Skeletal muscle satellite cell (primary cell): Measurements from ENCODE around the gene OAS1.

ENCODE experiments used
- H3K27me3 ChIP-seq: 2 replicates; pipeline ENCODE4 v1.7.0; 2013; ENCODE audit warnings: low read length; ENCODE audit not compliant: control insufficient read depth, insufficient read depth
- H3K36me3 ChIP-seq: 2 replicates; pipeline ENCODE4 v1.7.0; 2013; ENCODE audit warnings: mild to moderate bottlenecking, control low read depth, low read length; ENCODE audit not compliant: insufficient read depth
- H3K4me1 ChIP-seq: 2 replicates; pipeline ENCODE4 v1.7.0; 2013; ENCODE audit warnings: low read length; ENCODE audit not compliant: control insufficient read depth, insufficient read depth
- H3K4me2 ChIP-seq: 2 replicates; pipeline ENCODE4 v1.7.0; 2013; ENCODE audit warnings: mild to moderate bottlenecking, low read length
- H3K4me3 ChIP-seq: 2 replicates; pipeline ENCODE4 v1.7.0; 2013; ENCODE audit warnings: low read length
- H3K9ac ChIP-seq: 2 replicates; pipeline ENCODE4 v1.7.0; 2013; ENCODE audit warnings: mild to moderate bottlenecking, low read depth, low read length, moderate library complexity
- H3K9me3 ChIP-seq: replicated peaks from 2 replicates; pipeline ENCODE4 v1.7.0; 2013; ENCODE audit warnings: mild to moderate bottlenecking, control low read depth, low read length

Gene OAS1

DNA sequence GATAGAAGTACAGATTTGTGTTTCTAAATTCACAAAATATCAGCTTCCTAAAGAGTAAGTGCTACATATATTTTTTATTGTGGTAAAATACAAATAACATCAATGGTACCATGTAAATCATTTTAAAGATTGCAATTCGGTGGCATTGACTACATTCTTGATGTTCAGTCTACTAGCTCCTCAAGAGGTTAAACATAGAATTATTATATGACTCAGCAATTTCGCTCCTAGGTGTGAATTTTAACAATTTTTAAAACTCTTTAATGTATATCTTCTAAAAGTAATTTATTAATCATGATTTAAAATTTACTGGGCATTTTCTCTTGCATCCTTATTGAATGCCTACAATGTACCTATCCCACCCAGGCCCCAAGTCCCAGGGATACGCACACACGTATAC is 29.8 kb upstream of the OAS1 start:
- Histone ChIP-seq H3K27me3 (peaks cover 36% of the 10 kb centered on the region), H3K9ac (no peak overlapping the region), H3K9me3 (no peaks in the 10 kb centered on the region)

DNA sequence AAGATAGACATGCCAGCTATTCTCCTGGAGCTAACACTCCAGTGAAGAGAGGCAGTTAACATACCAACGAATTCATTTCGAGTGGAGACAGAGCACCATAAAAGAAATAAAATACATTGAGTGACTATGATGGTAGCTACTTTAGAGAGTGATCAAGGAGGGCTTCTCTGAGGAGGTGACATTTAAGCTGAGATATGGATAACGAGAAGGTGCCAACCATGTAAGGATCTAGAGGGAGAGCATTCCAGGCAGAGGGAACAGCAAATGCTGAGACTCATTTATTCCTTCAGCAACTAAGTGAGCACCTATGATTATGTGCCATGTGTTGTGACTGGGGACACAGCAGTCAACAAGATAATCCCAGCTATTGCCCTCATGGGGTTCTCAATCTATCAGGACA is 28.3 kb upstream of the OAS1 start:
- Histone ChIP-seq H3K4me3 (no peak overlapping the region), H3K27me3 (peaks cover 33% of the 10 kb centered on the region), H3K4me2 (no peak overlapping the region), H3K4me1 (no peaks in the 10 kb centered on the region), H3K36me3 (no peaks in the 10 kb centered on the region), H3K9me3 (no peaks in the 10 kb centered on the region), H3K9ac (no peak overlapping the region)

More for the DNA sequence above, 29.8 kb upstream of the OAS1 start:
- H3K36me3 ChIP-seq: no peaks in the 10 kb centered on the region
- no peaks in the 10 kb centered on the region for H3K4me1 ChIP-seq
- H3K4me3 ChIP-seq: no peak overlapping the region
- no peak overlapping the region for H3K4me2 ChIP-seq

DNA sequence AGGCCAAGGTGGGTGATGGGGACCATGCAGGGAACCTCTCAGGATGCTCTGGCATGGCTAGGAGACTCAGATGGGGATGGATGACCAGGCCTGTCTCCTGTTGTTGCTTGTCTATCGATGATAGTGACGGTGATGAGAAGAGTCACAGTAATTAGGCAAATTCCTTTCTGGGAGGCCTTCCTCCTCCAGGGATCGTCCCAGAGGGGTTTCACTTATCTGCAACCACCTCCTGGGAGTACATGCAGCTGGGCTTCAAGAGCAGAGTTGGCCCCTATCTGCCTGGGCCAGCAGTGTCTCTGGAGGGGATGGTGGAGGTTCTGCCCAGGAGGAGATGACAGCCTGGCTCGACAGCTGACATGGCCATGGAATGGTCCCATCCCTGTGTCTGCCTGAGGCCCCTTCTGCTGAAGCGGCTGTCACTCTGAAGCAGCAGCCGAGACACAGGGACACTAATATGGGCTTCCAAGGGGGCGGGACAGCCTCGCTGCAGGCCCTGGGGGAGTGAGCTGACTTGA is 27.5 kb upstream of the OAS1 start:
- no peak overlapping the region for H3K4me3 ChIP-seq
- H3K4me1 ChIP-seq: no peaks in the 10 kb centered on the region
- no peaks in the 10 kb centered on the region for H3K36me3 ChIP-seq
- H3K9ac ChIP-seq: no peak overlapping the region
- no peak overlapping the region for H3K4me2 ChIP-seq
- peaks cover 31% of the 10 kb centered on the region for H3K27me3 ChIP-seq
- no peaks in the 10 kb centered on the region for H3K9me3 ChIP-seq

DNA sequence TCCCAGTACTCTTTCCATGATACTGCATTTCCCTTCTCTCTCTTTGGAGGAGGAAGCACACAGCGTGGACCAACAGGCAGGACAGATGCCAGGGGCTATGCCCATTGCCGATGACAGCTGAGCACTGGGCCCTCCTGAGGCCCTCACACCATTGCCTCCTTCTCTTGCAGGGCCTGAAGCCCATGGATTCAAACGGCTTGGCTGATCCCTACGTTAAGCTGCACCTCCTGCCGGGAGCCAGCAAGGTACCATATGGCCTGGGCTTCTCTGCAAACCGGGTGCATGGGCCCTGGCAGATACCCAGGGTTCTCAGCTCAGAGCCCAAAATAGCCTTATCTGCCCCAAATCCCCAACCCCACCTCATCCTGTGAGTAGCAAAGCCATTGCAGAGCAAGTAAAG is 25.2 kb upstream of the OAS1 start:
- Histone ChIP-seq H3K4me3 (no peak overlapping the region), H3K4me2 (no peak overlapping the region), H3K27me3 (peaks cover 20% of the 10 kb centered on the region), H3K9me3 (no peaks in the 10 kb centered on the region), H3K4me1 (no peaks in the 10 kb centered on the region), H3K36me3 (no peaks in the 10 kb centered on the region), H3K9ac (no peak overlapping the region)

DNA sequence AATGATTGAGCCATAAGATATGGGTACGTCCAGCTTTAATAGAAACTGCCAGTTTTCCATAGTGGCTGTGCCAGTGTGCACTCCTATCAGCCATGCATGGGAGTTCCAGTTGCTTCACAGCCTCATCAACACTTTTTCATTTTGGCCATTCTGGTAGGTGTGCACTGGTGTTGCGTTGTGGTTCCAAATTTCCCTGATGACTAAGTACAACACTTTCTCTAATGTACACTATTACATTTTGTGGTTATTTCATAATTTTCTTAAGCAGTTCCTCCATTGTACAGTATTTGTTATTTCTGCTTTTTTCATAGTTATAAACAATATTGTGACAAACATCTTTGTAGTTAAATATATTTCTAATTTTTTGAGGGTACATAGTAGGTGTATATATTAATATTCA is 21.5 kb upstream of the OAS1 start:
- Histone ChIP-seq H3K27me3 (peaks cover 6% of the 10 kb centered on the region), H3K36me3 (no peaks in the 10 kb centered on the region), H3K9ac (no peak overlapping the region), H3K4me1 (no peaks in the 10 kb centered on the region), H3K4me3 (no peak overlapping the region), H3K9me3 (no peaks in the 10 kb centered on the region), H3K4me2 (no peak overlapping the region)

DNA sequence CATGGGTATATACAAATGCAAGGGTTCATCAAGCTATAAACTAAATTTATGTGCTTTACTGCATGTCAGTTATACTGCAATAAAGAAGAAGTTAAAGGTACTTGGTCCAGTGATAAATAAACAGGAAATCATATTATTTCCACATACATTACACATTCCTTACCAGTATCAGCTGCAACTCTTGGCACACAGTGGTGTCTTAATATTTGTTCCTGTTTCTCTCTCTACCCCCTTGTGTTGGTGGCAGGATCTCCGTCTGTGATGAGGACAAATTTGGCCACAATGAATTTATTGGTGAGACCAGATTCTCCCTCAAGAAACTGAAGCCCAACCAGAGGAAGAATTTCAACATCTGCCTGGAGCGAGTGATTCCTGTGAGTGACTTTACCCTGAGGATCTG is 19.2 kb upstream of the OAS1 start:
- H3K4me3 ChIP-seq: no peak overlapping the region
- H3K9me3 ChIP-seq: no peaks in the 10 kb centered on the region
- H3K36me3 ChIP-seq: no peaks in the 10 kb centered on the region
- H3K9ac ChIP-seq: no peak overlapping the region
- H3K4me2 ChIP-seq: no peak overlapping the region
- H3K4me1 ChIP-seq: no peaks in the 10 kb centered on the region
- peaks cover 2% of the 10 kb centered on the region for H3K27me3 ChIP-seq

DNA sequence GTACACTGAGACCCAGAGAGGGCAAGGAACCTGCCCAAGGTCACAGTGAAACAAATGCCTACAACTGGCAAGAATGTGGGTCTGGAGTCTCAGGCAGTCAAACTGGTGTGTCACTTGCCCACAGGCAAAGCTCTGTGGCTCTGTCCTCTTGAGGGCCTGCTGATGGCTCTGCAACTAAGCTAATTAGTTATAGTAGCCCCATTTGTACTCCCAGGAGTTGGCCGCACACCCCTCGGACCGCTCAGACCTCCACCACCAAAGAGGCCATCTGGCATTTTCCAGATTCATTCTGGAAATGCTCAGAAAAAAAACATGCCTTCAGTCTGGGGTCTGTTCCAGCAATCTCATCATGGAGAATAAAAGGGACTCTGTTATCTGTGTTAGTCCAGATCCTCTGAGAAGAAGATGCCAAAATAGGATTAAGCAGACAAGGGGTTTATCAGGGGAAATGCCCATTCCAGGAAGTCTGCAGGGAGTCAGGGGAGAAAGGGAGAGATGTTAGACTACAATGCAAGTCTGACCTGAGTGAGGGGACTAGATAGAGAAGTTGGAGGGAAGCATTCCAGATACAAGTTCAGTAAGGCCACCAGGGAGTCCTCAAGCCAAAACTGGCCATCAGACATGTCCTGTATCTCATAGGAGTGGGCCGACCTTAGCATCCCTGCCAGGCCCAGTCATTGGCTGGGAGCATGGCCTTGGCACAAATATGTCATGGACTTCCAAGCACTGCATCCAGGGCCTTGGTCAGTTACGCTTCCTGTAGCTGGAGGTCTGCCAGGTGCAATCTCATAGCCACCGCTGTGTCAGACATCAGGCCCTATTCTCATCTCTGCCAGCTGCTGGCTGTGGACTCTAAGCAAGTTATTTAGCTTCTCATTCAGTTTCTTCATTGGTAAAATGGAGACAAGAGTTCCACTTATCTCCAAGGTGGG is 15.4 kb upstream of the OAS1 start:
- H3K4me2 ChIP-seq: no peak overlapping the region
- H3K27me3 ChIP-seq: peaks cover 2% of the 10 kb centered on the region

DNA sequence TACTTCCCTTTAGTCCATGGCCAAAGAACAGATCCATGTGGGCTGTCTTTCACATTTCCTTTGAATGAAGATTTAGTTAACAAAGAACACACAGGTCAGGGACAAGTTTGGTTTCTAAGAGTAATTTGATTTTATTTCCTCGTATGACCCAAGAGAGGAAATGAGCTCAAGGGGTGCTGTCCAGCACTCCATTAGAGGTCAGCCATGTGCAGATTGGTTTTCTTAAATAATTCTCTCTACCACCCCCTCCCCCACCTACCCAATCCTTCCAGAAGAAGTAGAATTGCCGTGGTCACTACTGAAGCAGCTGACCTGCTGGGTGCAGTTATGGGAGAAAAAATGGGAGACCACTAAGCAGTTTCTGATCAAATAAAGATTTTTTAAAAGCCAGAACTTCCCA is 13.9 kb upstream of the OAS1 start:
- no peaks in the 10 kb centered on the region for H3K36me3 ChIP-seq
- H3K4me2 ChIP-seq: no peak overlapping the region
- H3K9me3 ChIP-seq: no peaks in the 10 kb centered on the region
- H3K4me1 ChIP-seq: no peaks in the 10 kb centered on the region
- H3K27me3 ChIP-seq: peaks cover 5% of the 10 kb centered on the region
- H3K4me3 ChIP-seq: no peak overlapping the region
- H3K9ac ChIP-seq: no peak overlapping the region

More for the DNA sequence above, 15.4 kb upstream of the OAS1 start:
- Histone ChIP-seq H3K36me3 (no peaks in the 10 kb centered on the region), H3K9me3 (no peaks in the 10 kb centered on the region), H3K4me1 (no peaks in the 10 kb centered on the region), H3K4me3 (no peak overlapping the region), H3K9ac (no peak overlapping the region)

DNA sequence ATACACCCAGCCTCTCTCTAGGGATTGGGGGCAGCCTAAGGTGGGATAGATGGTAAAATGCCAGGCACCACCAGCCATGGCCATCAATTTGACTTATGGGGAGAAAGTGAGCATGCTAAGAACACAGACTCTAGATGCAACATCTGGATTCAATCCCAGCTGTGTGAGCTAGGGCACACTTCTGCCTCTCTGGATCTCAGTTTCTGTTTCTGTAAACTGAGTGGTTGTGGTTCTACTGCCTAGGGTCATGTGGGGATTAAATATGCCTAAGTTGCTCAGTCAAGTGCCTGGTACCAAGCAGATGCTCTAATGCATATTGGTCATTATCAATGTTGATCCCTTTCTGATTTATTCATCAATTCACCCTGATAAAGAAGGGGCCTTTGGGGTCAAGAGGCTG is 12.6 kb upstream of the OAS1 start:
- Histone ChIP-seq H3K9me3 (no peaks in the 10 kb centered on the region), H3K4me3 (no peak overlapping the region), H3K36me3 (no peaks in the 10 kb centered on the region), H3K9ac (no peak overlapping the region), H3K4me1 (no peaks in the 10 kb centered on the region), H3K4me2 (no peak overlapping the region), H3K27me3 (peaks cover 13% of the 10 kb centered on the region)

DNA sequence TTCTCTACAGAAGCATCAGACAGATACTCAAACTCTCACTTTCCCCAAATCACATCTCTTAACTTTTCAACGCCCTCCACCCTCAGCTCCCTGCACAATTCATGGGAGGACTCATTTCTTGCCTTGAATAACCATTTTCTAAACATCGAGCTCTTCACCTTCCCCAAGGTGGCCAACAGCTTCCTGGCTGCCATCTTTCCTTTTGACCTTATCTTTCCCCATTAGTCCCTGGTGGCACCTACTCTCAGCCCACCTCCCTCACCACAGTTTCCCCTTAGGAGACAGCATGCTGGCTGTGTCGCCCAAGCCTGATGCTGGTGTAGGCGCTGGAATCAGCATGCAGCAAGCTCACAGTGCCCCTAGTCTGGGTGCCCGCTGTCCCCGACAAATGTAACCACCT is 8.4 kb upstream of the OAS1 start:
- H3K4me2 ChIP-seq: no peak overlapping the region
- H3K9me3 ChIP-seq: no peaks in the 10 kb centered on the region
- H3K4me3 ChIP-seq: no peak overlapping the region
- H3K4me1 ChIP-seq: no peaks in the 10 kb centered on the region
- no peak overlapping the region for H3K9ac ChIP-seq
- H3K27me3 ChIP-seq: peaks cover 11% of the 10 kb centered on the region
- no peaks in the 10 kb centered on the region for H3K36me3 ChIP-seq

DNA sequence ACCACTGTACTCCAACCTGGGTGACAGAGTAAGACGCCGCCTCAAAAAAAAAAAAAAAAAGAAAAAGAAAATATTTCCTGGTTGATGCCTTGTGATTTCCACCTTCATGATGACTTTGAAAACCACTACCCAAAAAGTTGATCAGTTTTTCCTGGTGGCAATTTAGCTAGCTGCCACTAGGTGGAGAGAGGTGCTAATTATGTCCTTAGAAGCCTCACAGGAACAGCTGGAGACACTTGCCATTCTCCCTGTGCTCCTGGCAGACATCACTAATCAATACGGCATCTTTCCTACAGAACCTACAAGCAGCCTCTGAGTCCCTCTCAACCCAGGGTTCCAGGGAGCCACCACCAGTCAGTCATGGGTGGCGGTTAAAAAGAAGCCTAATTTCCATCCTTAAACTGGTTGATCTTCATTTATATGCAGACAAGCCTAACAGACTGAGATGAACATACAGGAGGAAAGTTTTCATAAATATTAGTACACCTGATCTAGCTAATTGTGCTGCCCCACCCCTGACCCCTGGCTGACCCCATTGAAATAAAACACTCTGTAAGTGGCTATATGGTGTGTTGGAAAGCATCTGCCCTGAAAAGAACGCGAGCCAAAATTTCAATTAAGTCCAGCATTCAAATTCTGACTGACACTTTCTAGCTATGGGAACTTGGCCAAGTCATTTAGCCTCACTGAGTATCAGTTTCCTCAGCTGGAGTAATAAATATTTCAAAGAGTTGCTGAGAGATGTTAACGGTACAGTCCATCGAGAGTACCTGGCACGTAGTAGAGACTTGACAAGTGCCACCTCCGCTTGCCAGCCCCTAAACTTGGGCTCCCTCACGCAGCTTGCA is 6.2 kb upstream of the OAS1 start:
- peaks cover 11% of the 10 kb centered on the region for H3K27me3 ChIP-seq
- H3K36me3 ChIP-seq: no peaks in the 10 kb centered on the region
- H3K9me3 ChIP-seq: no peaks in the 10 kb centered on the region

More for the DNA sequence above, 6.2 kb upstream of the OAS1 start:
- Histone ChIP-seq H3K4me2 (no peak overlapping the region), H3K4me1 (peaks cover 8% of the 10 kb centered on the region), H3K4me3 (no peak overlapping the region), H3K9ac (no peak overlapping the region)
